Measurements from ENCODE around the gene COL27A1. TPM values are rescaled to one million over a fixed set of nuclear protein-coding genes. Genes with fewer than 3 reads are reported as not detected.

Gene COL27A1
- total RNA-seq, 1 donor from 2014 or later, result 20.3 TPM

DNA sequence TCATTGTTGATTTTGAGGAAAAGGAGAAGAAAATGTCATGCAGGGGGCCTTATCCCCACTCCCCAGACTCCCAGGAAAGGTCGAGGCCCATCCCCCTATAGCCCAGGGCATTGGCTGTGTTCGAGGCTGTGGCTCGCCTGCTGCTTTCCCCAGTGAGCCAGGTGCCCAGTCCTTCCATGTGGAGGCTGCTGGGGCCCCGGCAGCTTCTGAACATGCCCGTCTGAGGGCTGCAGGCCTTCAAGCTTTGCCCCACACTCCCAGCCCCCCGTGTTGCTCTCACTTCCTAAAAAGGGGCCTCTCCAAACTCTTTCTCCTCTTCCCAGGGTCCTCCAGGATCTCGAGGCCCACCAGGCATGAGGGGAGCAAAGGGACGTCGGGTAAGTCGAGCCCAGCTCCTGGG is 102.9 kb downstream of the COL27A1 start:
- Mint-ChIP-seq H3K27me3 (ENCODE audit: low read depth) (no peaks in the 10 kb centered on the region), H3K9me3 (no peaks in the 10 kb centered on the region), H3K36me3 (ENCODE audit: low read depth) (no peaks in the 10 kb centered on the region), H3K4me3 (no peak overlapping the region), H3K27ac (ENCODE audit: unreplicated experiment) (no peak overlapping the region), H3K4me1 (no peaks in the 10 kb centered on the region)
- DNase-seq (ENCODE audit: low read depth, low spot score), result no peak
- TF ChIP-seq, protein P1, sequence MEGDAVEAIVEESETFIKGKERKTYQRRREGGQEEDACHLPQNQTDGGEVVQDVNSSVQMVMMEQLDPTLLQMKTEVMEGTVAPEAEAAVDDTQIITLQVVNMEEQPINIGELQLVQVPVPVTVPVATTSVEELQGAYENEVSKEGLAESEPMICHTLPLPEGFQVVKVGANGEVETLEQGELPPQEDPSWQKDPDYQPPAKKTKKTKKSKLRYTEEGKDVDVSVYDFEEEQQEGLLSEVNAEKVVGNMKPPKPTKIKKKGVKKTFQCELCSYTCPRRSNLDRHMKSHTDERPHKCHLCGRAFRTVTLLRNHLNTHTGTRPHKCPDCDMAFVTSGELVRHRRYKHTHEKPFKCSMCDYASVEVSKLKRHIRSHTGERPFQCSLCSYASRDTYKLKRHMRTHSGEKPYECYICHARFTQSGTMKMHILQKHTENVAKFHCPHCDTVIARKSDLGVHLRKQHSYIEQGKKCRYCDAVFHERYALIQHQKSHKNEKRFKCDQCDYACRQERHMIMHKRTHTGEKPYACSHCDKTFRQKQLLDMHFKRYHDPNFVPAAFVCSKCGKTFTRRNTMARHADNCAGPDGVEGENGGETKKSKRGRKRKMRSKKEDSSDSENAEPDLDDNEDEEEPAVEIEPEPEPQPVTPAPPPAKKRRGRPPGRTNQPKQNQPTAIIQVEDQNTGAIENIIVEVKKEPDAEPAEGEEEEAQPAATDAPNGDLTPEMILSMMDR (conservative IDR thresholded peaks at IDR 0.05), result no peak

DNA sequence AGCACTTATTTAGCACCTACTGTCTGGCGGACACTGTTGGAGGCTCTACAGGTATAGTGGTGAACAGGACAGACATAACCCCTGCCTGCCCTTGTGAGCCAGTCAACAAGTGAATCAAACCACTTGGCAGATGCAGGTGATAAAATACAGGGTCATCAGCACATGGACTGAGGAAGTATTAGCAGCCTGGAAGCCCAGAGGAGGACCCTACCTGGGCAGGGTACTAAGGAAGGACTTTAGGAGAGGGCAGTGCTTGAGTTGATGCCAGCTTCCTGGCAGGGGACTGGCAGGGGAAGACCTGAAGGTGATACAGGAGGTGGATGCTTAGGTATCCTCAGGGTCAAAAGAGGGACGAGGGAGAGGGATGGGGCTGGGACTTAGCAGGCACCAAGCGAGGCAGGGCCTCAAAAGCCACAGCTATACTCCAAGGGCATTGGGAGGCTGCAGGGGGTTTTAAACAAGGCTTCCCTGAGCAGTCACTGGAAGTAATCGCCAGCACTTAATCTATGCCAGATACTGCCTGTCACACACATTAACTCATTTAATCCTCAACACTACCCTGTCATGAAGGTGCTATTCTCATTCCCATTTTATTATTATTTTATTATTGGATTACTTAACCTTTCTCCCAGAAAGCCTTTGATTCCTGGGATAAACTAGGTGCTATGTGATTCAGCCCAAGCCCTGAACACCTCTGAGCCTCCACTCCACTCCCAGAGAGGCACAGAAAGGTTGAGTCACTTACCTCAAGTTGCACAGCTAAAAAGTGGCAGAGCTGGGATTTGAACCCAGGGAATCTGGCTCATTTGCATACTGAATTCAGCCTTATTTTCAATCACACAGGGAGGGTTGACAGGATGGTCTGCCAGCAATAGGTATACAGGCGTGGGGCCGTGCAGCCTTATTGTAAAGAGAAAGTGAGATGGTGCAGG is 103.8 kb downstream of the COL27A1 start:
- H3K27ac Mint-ChIP-seq (ENCODE audit: unreplicated experiment), result no peak overlapping the region
- peaks cover 3% of the 10 kb centered on the region for H3K4me1 Mint-ChIP-seq
- H3K9me3 Mint-ChIP-seq, result no peaks in the 10 kb centered on the region
- TF ChIP-seq, protein P1 (conservative IDR thresholded peaks at IDR 0.05), result no peak
- no peaks in the 10 kb centered on the region for H3K27me3 Mint-ChIP-seq (ENCODE audit: low read depth)
- DNase-seq (ENCODE audit: low read depth, low spot score), result no peak
- H3K4me3 Mint-ChIP-seq, result no peak overlapping the region
- no peaks in the 10 kb centered on the region for H3K36me3 Mint-ChIP-seq (ENCODE audit: low read depth)

DNA sequence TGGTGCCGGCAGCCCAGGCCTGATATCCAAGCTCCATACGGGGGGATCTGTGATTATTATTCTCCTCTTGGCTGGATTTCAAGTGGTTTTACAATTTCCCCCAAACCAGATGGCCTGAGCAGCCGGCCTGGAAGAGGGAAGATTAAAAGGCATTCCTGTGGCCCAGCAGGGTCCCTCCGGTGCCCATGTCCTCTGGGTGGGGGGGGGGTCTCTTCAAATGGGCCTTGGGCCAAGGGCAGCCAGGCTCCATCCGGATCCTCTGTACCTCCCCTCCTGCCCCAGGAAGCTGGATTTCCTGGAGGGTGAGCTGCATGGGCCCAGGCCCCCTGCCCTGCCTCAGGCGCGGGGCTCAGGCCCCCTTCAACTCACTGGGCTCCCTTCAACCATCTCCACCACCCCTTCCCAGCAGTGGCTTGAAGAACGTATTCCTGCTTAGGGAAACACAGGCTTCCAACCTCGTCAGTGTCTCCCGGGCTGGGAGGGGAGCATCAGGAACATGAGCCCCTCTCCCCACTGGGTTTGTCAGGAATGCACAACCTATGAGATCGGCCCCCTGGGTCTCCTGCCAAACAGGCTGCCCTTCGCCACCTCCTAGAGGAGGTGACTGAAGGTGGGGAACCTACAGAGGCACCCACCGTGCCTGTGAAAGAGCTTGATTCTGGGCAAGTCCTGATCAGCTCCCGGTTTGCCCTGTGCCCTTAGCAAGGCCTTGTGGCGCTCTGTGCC is 104.6 kb downstream of the COL27A1 start:
- DNase-seq (ENCODE audit: low read depth, low spot score), result no peak
- Mint-ChIP-seq H3K4me3 (no peak overlapping the region), H3K9me3 (no peaks in the 10 kb centered on the region), H3K4me1 (peaks cover 3% of the 10 kb centered on the region), H3K27ac (ENCODE audit: unreplicated experiment) (no peak overlapping the region), H3K27me3 (ENCODE audit: low read depth) (no peaks in the 10 kb centered on the region), H3K36me3 (ENCODE audit: low read depth) (no peaks in the 10 kb centered on the region)
- TF ChIP-seq, protein P1 (conservative IDR thresholded peaks at IDR 0.05), result no peak

DNA sequence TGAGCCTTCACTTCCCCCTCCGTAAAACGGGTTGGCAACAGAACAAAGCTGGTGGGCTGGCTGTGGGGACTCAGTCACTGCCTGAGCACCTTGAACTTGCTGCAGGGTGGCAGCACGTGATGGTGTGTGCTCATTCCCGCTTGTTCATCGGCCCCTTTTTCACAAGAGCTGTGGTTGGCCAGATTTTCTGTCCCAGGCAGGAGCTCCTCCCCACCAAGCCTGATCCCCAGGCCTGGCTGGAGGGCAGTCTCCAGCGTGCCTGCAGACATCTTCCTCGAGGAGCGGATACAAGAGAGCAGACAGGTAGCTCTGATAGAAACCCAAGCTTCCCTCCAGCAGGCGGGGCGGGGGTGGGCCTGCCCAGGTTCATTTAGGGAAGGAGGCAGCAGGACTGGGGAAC is 105.7 kb downstream of the COL27A1 start:
- DNase-seq (ENCODE audit: low read depth, low spot score), result no peak
- H3K27ac Mint-ChIP-seq (ENCODE audit: unreplicated experiment), result peak overlapping the region; percentile 27
- no peaks in the 10 kb centered on the region for H3K36me3 Mint-ChIP-seq (ENCODE audit: low read depth)
- TF ChIP-seq, protein P1 (conservative IDR thresholded peaks at IDR 0.05), result no peak
- peaks cover 3% of the 10 kb centered on the region for H3K4me1 Mint-ChIP-seq
- H3K4me3 Mint-ChIP-seq, result no peak overlapping the region
- H3K27me3 Mint-ChIP-seq (ENCODE audit: low read depth), result no peaks in the 10 kb centered on the region
- no peaks in the 10 kb centered on the region for H3K9me3 Mint-ChIP-seq

DNA sequence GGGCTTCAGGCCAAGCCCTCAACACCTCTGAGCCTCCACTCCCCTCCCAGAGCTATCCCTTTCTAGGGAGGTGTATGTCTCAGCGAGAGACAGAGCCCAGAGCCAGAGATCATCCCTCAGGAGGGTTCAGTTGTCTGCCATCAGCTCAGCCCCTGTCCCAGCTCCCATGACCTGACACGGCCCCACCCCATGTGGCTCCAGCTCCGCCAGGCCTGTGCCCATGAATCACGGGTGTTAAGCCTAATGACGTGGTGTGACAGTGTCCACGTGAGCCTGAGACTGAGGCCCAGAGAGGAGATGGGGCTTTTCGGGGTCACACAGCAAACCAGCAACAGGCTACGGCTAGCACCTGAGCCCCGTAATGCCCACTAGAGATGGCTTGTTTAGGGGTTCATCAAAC is 106.7 kb downstream of the COL27A1 start:
- Mint-ChIP-seq H3K4me1 (peaks cover 3% of the 10 kb centered on the region), H3K9me3 (no peaks in the 10 kb centered on the region), H3K36me3 (ENCODE audit: low read depth) (no peaks in the 10 kb centered on the region), H3K27ac (ENCODE audit: unreplicated experiment) (peak overlapping the region; percentile 84), H3K27me3 (ENCODE audit: low read depth) (no peaks in the 10 kb centered on the region), H3K4me3 (no peak overlapping the region)
- TF ChIP-seq, protein P1 (conservative IDR thresholded peaks at IDR 0.05), result no peak
- DNase-seq (ENCODE audit: low read depth, low spot score), result no peak
